Astrocyte (in vitro differentiated cells and primary cell): ENCODE results near the gene DYRK1A. TPM values are rescaled to one million over a fixed set of nuclear protein-coding genes. Genes with fewer than 3 reads are reported as not detected.

Source experiments
- DNase-seq: peaks from one replicate; pipeline ENCODE4 v3.0.0-alpha.2; 2010; ENCODE audit warnings: low read depth
- FAIRE-seq: peaks from 2 replicates; lab custom pipeline; 2011; peaks lifted over from hg19 to GRCh38; lab: Jason Lieb, UNC
- H2AFZ ChIP-seq: 2 replicates; pipeline ENCODE4 v1.6.0; 2012; ENCODE audit warnings: low read depth, low read length, inconsistent platforms
- H3K27ac ChIP-seq: 2 replicates; pipeline ENCODE4 v1.5.1; 2011; ENCODE audit warnings: low read depth, low read length, inconsistent platforms
- H3K27me3 ChIP-seq: 2 replicates; pipeline ENCODE4 v1.6.0; 2011; ENCODE audit warnings: low read length, inconsistent platforms; ENCODE audit not compliant: insufficient read depth
- H3K36me3 ChIP-seq: 2 replicates; pipeline ENCODE4 v1.5.1; 2011; ENCODE audit warnings: low read length, inconsistent platforms; ENCODE audit not compliant: insufficient read depth
- H3K4me1 ChIP-seq: 2 replicates; pipeline ENCODE4 v1.5.1; 2011; ENCODE audit warnings: low read length, inconsistent platforms; ENCODE audit not compliant: insufficient read depth
- H3K4me2 ChIP-seq: 2 replicates; pipeline ENCODE4 v1.6.0; 2012; ENCODE audit warnings: low read length, inconsistent platforms
- H3K4me3 ChIP-seq: 2 replicates; pipeline ENCODE4 v1.5.1; 2011; ENCODE audit warnings: low read depth, mild to moderate bottlenecking, low read length, inconsistent platforms; ENCODE audit not compliant: insufficient read depth
- H3K79me2 ChIP-seq: 2 replicates; pipeline ENCODE4 v1.6.0; 2012; ENCODE audit warnings: mild to moderate bottlenecking, low read length, inconsistent platforms; ENCODE audit not compliant: insufficient read depth
- H3K9ac ChIP-seq: 2 replicates; pipeline ENCODE4 v1.6.0; 2012; ENCODE audit warnings: mild to moderate bottlenecking, low read length, inconsistent platforms
- H3K9me3 ChIP-seq: 2 replicates; pipeline ENCODE4 v1.5.1; 2012; ENCODE audit warnings: low read depth, mild to moderate bottlenecking, low read length, inconsistent platforms; ENCODE audit not compliant: insufficient read depth
- H4K20me1 ChIP-seq: 2 replicates; pipeline ENCODE4 v1.6.0; 2012; ENCODE audit warnings: low read length, inconsistent platforms; ENCODE audit not compliant: insufficient read depth
- H3K27ac Mint-ChIP-seq: one replicate; pipeline ENCODE4 v1.8.0; 2021; ENCODE audit warnings: mild to moderate bottlenecking, mixed read lengths; ENCODE audit not compliant: unreplicated experiment
- H3K27me3 Mint-ChIP-seq: one replicate; pipeline ENCODE4 v1.8.0; 2021; ENCODE audit warnings: low read depth, mixed read lengths; ENCODE audit not compliant: unreplicated experiment
- H3K36me3 Mint-ChIP-seq: one replicate; pipeline ENCODE4 v1.8.0; 2021; ENCODE audit warnings: low read depth, mixed read lengths; ENCODE audit not compliant: unreplicated experiment
- H3K4me1 Mint-ChIP-seq: one replicate; pipeline ENCODE4 v1.8.0; 2021; ENCODE audit warnings: low read depth, mixed read lengths; ENCODE audit not compliant: unreplicated experiment
- H3K4me3 Mint-ChIP-seq: one replicate; pipeline ENCODE4 v1.8.0; 2021; ENCODE audit warnings: mild to moderate bottlenecking, moderate library complexity, mixed read lengths; ENCODE audit not compliant: unreplicated experiment
- H3K9me3 Mint-ChIP-seq: one replicate; pipeline ENCODE4 v1.8.0; 2021; ENCODE audit warnings: mild to moderate bottlenecking, mixed read lengths; ENCODE audit not compliant: unreplicated experiment
- CTCF ChIP-seq: IDR thresholded peaks from 2 replicates; pipeline ENCODE4 v1.5.1; 2011; ENCODE audit warnings: low read depth, mild to moderate bottlenecking, inconsistent platforms, low read length, moderate library complexity; ENCODE audit not compliant: insufficient read depth
- EZH2 ChIP-seq: IDR thresholded peaks from 2 replicates; pipeline ENCODE4 v1.6.1; 2012; ENCODE audit warnings: mild to moderate bottlenecking, low read length, inconsistent platforms; ENCODE audit not compliant: insufficient read depth
- total RNA-seq: library from RNA; stranded (reverse); gene quantifications from 2 replicates; pipeline ENCODE4 v1.2.1, GENCODE V29; 2021

DYRK1A gene
- total RNA-seq, 1 donor from 2014 or later = 44.6 TPM

- Mint-ChIP-seq H3K27ac (peak overlapping the region; percentile 94), H3K36me3 (peaks cover 1% of the 10 kb centered on the region), H3K4me1 (peaks cover 19% of the 10 kb centered on the region), H3K27me3 (no peaks in the 10 kb centered on the region), H3K4me3 (peak overlapping the region; percentile 66), H3K9me3 (peaks cover 7% of the 10 kb centered on the region)
- Histone ChIP-seq H4K20me1 (no peaks in the 10 kb centered on the region), H3K36me3 (no peaks in the 10 kb centered on the region), H3K9ac (peak overlapping the region; percentile 91), H3K4me3 (peak overlapping the region; percentile 69), H3K27me3 (no peaks in the 10 kb centered on the region), H3K4me2 (peak overlapping the region; percentile 97), H3K4me1 (peaks cover 19% of the 10 kb centered on the region), H3K27ac (peak overlapping the region; percentile 99), H3K79me2 (no peaks in the 10 kb centered on the region), H2AFZ (peak overlapping the region; percentile 94), H3K9me3 (peaks cover 5% of the 10 kb centered on the region)
- TF ChIP-seq CTCF (no peak), EZH2 (no peak)
- no peak for FAIRE-seq
- peak; percentile 85 for DNase-seq
Measured at GRCh38 chr21:37563641-37564340, 197.2 kb downstream of the DYRK1A start.

- no peaks in the 10 kb centered on the region for H3K27me3 Mint-ChIP-seq
- no peaks in the 10 kb centered on the region for H4K20me1 ChIP-seq
- TF ChIP-seq EZH2 (no peak), CTCF (no peak)
- peaks cover 1% of the 10 kb centered on the region for H3K36me3 Mint-ChIP-seq
- peak overlapping the region; percentile 94 for H3K27ac Mint-ChIP-seq
- peak; percentile 90 for FAIRE-seq
- no peaks in the 10 kb centered on the region for H3K36me3 ChIP-seq
- peak overlapping the region; percentile 99 for H3K27ac ChIP-seq
- H3K79me2 ChIP-seq = no peaks in the 10 kb centered on the region
- H3K9ac ChIP-seq = peak overlapping the region; percentile 91
- peaks cover 5% of the 10 kb centered on the region for H3K9me3 ChIP-seq
- H3K4me3 ChIP-seq = peak overlapping the region; percentile 69
- peaks cover 19% of the 10 kb centered on the region for H3K4me1 ChIP-seq
- peaks cover 25% of the 10 kb centered on the region for H3K4me1 Mint-ChIP-seq
- H2AFZ ChIP-seq = peak overlapping the region; percentile 94
- H3K27me3 ChIP-seq = no peaks in the 10 kb centered on the region
- H3K4me2 ChIP-seq = peak overlapping the region; percentile 97
- peaks cover 7% of the 10 kb centered on the region for H3K9me3 Mint-ChIP-seq
- peak; percentile 99 for DNase-seq
- peak overlapping the region; percentile 66 for H3K4me3 Mint-ChIP-seq
Measured at GRCh38 chr21:37564341-37564923, 197.9 kb downstream of the DYRK1A start.
